GM18507 (cell line): ENCODE results near the gene MFN2.
A peak's percentile ranks its signal among the peaks of the same experiment; 100 is the strongest.

Experiments
- DNase-seq: peaks from one replicate; pipeline ENCODE4 v3.0.0; 2011; ENCODE audit warnings: low read depth; ENCODE audit not compliant: insufficient read length; ENCODE audit errors: extremely low spot score
- FAIRE-seq: peaks from 2 replicates; lab custom pipeline; 2011; peaks lifted over from hg19 to GRCh38; lab: Jason Lieb, UNC

The MFN2 gene

DNA sequence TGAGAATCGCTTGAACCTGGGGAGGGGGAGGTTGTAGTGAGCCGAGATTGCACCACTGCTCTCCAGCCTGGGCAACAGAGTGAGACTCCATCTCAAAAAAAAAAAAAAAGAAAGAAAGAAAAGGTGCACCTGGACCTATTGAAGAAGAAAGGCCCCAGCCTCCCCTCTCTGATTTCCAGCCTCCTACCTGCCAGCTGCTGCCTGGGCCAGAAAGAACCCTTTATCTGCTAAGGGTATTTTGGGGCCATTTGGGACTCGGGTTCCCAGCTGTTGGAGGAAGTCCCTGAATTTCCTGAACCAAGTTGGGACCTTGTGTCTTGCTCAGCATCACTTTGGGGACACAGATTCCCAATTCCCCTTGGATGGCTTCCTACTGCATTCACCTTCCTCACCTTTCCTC, 79.0 kb downstream of the MFN2 start:
- DNase-seq = no peak
- no peak for FAIRE-seq

DNA sequence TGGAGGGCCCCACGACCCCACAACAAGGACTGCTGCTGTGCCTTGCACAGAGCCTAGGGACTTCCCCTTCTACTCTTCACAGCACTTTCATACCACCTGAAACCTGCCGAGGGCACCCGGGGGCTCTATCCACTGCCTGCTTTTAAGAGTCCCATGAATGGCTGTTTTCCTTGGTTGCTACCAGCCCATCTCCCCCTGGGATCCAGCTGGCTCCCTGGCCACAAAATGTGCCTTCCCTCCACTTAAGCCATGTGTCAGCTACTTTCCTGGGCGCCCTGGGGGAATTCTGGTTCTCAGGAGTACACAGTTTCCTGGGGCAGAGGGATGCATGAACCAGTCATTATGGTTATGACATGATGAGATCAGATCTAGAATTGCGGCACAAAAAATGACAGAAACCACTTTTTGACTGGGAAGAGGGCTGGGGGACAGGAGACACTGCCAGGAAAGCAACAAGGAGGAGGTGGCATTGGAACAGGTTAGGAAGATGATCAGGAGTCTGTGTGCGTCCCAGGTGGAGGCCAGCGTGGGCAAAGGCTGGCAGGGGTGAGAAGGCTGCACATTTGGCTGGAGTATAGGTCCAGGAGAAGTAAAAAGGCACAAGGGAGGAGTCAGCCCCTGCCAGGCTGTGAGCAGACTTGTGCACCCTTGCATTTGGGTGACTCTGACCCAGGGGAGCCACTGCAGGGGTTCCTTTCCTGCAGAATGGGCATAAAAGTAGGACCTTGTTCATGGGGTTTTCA, 79.6 kb downstream of the MFN2 start:
- no peak for DNase-seq
- peak; percentile 84 for FAIRE-seq

DNA sequence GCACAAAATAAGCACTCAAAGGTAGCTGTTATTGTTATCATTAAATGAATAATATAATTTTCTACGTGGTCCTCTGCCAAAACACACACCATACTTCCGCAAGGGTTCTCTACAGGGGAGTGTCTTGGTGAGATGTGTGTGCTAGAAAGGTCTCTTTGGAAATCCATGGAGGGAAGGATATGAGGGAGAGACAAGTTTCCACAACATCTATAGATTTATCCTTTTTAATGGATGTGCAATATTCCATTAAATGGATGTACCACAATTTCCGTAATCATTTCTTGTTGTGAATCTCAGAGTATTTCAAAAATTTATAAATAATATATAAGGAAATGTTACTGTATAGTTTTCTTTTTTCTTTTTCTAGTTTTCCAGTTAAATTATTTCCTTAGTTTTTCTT, 80.3 kb downstream of the MFN2 start:
- no peak for DNase-seq
- no peak for FAIRE-seq
